GM13976 (cell line): ENCODE results near the gene MLN.
"Not testable (repeated sequence)": the region's sequence is repeated elsewhere in the genome, so short reads cannot be mapped to it uniquely, and the experiment has no call there.

Source experiments
- DNase-seq: peaks from one replicate; pipeline ENCODE4 v3.0.0; 2012; ENCODE audit warnings: low spot score
- CTCF ChIP-seq: IDR thresholded peaks from 2 replicates; pipeline ENCODE4 v1.5.1; 2012; ENCODE audit warnings: borderline replicate concordance, mild to moderate bottlenecking; ENCODE audit not compliant: insufficient read depth; ENCODE audit errors: extremely low read depth, missing control alignments, control extremely low read depth
- in situ Hi-C: fragments of 300-500 bp; cut with MboI; formaldehyde crosslinking; loops from one replicate; pipeline ENCODE4 v1.12.0; 2022; ENCODE audit warnings: low sequenced_read_pairs, mixed read lengths, inconsistent platforms; ENCODE audit not compliant: unreplicated experiment

The MLN gene

GRCh38 chr6:33836806-33837469, 33.1 kb upstream of the MLN start:
- TF ChIP-seq CTCF: no peak
- DNase-seq: no peak
- in situ Hi-C loops: no loop called here

- no peak for DNase-seq
- no peak for TF ChIP-seq CTCF
- in situ Hi-C loops: no loop called here
Measured at GRCh38 chr6:33834401-33835392, 30.9 kb upstream of the MLN start.

- no peak for DNase-seq
- no peak for TF ChIP-seq CTCF
- in situ Hi-C loops: no loop called here
Measured at GRCh38 chr6:33833599-33833998, 29.8 kb upstream of the MLN start.

- DNase-seq, in situ Hi-C loops: not testable (repeated sequence)
Measured at GRCh38 chr6:33832831-33833230, 29.0 kb upstream of the MLN start.

- in situ Hi-C loops: not testable (repeated sequence)
Measured at GRCh38 chr6:33831725-33832124, 27.9 kb upstream of the MLN start.

GRCh38 chr6:33830635-33831240, 26.9 kb upstream of the MLN start:
- in situ Hi-C loops: no loop called here
- no peak for TF ChIP-seq CTCF
- DNase-seq: no peak

More at GRCh38 chr6:33831725-33832124, 27.9 kb upstream of the MLN start:
- not testable (repeated sequence) for DNase-seq

- in situ Hi-C loops: no loop called here
- TF ChIP-seq CTCF: no peak
- no peak for DNase-seq
Measured at GRCh38 chr6:33828764-33829731, 25.2 kb upstream of the MLN start.
